A549 (cell line): ENCODE measurements around the gene SDC4.

Experiments
- BHLHE40 ChIP-seq: IDR thresholded peaks from 2 replicates; pipeline ENCODE4 v1.6.1; 2012; ENCODE audit warnings: low read depth, low read length, inconsistent platforms
- CEBPB ChIP-seq, 2 experiments: fragments of >200 bp in 1 of 2; sonication (Bioruptor Twin) in 1 of 2; formaldehyde crosslinking in 1 of 2; IDR thresholded peaks; 2 replicates each; pipeline ENCODE4 v1.6.1; 2012 to 2016
- CTCF ChIP-seq: fragments of >200 bp; sonication (Bioruptor Twin); formaldehyde crosslinking; IDR thresholded peaks from 3 replicates; pipeline ENCODE4 v1.5.1; 2016
- EHF ChIP-seq: fragments of 250-450 bp; sonication (Bioruptor Pico); IDR thresholded peaks from 2 replicates; pipeline ENCODE4 v1.5.0; 2020; ENCODE audit warnings: mild to moderate bottlenecking
- ELK1 ChIP-seq: fragments of 150-350 bp; IDR thresholded peaks from 2 replicates; pipeline ENCODE4 v1.6.1; 2014; ENCODE audit warnings: low read depth, mild to moderate bottlenecking, low read length
- EP300 ChIP-seq, 2 experiments: fragments of >200 bp; sonication (Bioruptor Twin); formaldehyde crosslinking; IDR thresholded peaks; 2 replicates in 1 of 2; 3 replicates in 1 of 2; pipeline ENCODE4 v1.6.1; 2016 to 2017
- HOXA7 ChIP-seq: fragments of 250-450 bp; sonication (Bioruptor Pico); IDR thresholded peaks from 2 replicates; pipeline ENCODE4 v1.5.0; 2020; ENCODE audit warnings: mild to moderate bottlenecking, moderate library complexity
- POLR2A ChIP-seq: IDR thresholded peaks from 2 replicates; pipeline ENCODE4 v1.6.1; 2012; ENCODE audit warnings: mild to moderate bottlenecking, low read length
- POLR2AphosphoS2 ChIP-seq: conservative IDR thresholded peaks from 2 replicates; pipeline ENCODE4 v1.6.1; 2012; ENCODE audit warnings: low read length, improper control_type of control experiment, inconsistent platforms
- REST ChIP-seq: fragments of 200-600 bp; sonication (generic); IDR thresholded peaks from 2 replicates; pipeline ENCODE4 v1.6.1; 2016; ENCODE audit warnings: antibody characterized with exemption, mild to moderate bottlenecking, moderate library complexity
- SMC3 ChIP-seq: fragments of >200 bp; sonication (Bioruptor Twin); formaldehyde crosslinking; IDR thresholded peaks from 3 replicates; pipeline ENCODE4 v1.6.1; 2018; ENCODE audit warnings: inconsistent platforms
- USF2 ChIP-seq: fragments of 450-650 bp; IDR thresholded peaks from 2 replicates; pipeline ENCODE4 v1.6.1; 2014; ENCODE audit warnings: antibody characterized with exemption

- TF ChIP-seq REST, result no peak
- TF ChIP-seq ELK1, result no peak
- TF ChIP-seq HOXA7 (CRISPR knock-in tag), result no peak
- TF ChIP-seq EHF (CRISPR knock-in tag), result no peak
- no peak for TF ChIP-seq POLR2A
- no peak for TF ChIP-seq CEBPB (IDR thresholded peaks at IDR 0.05)
- TF ChIP-seq CTCF, result no peak
- TF ChIP-seq BHLHE40, result no peak
- TF ChIP-seq SMC3, result no peak
- no peak for TF ChIP-seq POLR2AphosphoS2
- no peak for TF ChIP-seq EP300 (IDR thresholded peaks at IDR 0.05)
- no peak for TF ChIP-seq USF2
Measured at GRCh38 chr20:45292343-45292742, 55.9 kb downstream of the SDC4 start.
